ENCODE data around the gene CRYBG1. TPM values are rescaled to one million over a fixed set of nuclear protein-coding genes. Genes with fewer than 3 reads are reported as not detected.

Gene CRYBG1
- total and polyA plus RNA-seq, 2 of the 4 experiments (the other 2 are of a cell fraction): 0.38 to 1.1 TPM

DNA sequence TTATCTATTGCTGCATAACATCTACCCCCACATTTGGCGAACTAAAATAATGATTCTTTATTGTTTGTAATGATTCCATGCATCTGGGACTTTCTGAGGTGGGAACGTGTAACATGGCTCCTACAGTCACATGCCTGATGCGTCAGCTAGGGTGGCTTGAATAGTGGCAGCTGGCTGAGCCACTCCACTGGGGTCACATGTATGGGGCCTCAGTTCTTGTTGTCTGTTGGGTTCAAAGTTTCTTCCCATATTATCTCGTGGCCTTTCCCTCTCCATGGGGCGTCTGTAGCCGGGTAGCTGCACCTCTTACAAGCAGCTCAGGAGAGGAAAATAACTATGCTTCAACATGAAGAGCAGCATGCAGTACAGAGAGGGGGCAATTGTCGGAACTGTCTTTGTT, 69.9 kb downstream of the CRYBG1 start:
- no peak overlapping the region for H3K14ac ChIP-seq (replicated peaks; ENCODE audit: low read depth, low read length)
- no peak overlapping the region for H4K8ac ChIP-seq (ENCODE audit: low read depth in 2 of 2, low read length in 2 of 2)
- no peak overlapping the region for H2BK20ac ChIP-seq (ENCODE audit: low read depth, low read length)
- no peaks in the 10 kb centered on the region for H3K9me1 ChIP-seq (ENCODE audit: insufficient read depth, low read length)
- dilution Hi-C loops (cut with HindIII; ENCODE audit: low sequenced_read_pairs, unreplicated experiment): loop anchor here (25.0 kb wide), 1 partner anchor 132 kb away; no protein-coding TSS in a partner anchor
- H3K18ac ChIP-seq (ENCODE audit: low read depth, low read length): no peak overlapping the region
- ChIA-PET POLR2A (ENCODE audit: unreplicated experiment) (no interaction called here), CTCF (interaction anchor here (0.6 to 0.7 kb wide), 2 partner anchors 89 to 149 kb away, joined by 3 read pairs; no protein-coding TSS in a partner anchor)
- H2BK15ac ChIP-seq (ENCODE audit: low read depth, low read length): no peak overlapping the region
- H3K56ac ChIP-seq (ENCODE audit: extremely low read depth, insufficient read depth, low read length): no peak overlapping the region
- no peak overlapping the region for H3K27ac ChIP-seq (ENCODE audit: insufficient read depth, low read length)
- no peak overlapping the region for H3K9ac ChIP-seq (ENCODE audit: low read depth, low read length)
- H3K4me1 ChIP-seq (ENCODE audit: control insufficient read depth, insufficient read depth, low read length): no peaks in the 10 kb centered on the region
- no peak overlapping the region for H2AK9ac ChIP-seq (replicated peaks; ENCODE audit: low read depth, low read length, poor library complexity)
- no peak overlapping the region for H2AK5ac ChIP-seq (ENCODE audit: low read depth, low read length)
- no peaks in the 10 kb centered on the region for H3K9me3 ChIP-seq (ENCODE audit: control insufficient read depth, insufficient read depth, low read length)
- no peaks in the 10 kb centered on the region for H4K20me1 ChIP-seq (ENCODE audit: insufficient read depth, low read length)
- H3K23ac ChIP-seq (ENCODE audit: low read depth, low read length): no peak overlapping the region
- ATAC-seq (ENCODE audit: low read depth) (no peak), DNase-seq (no peak)
- in situ Hi-C loops (cut with MboI; ENCODE audit: low sequenced_read_pairs): no loop called here
- no peak overlapping the region for H3K4ac ChIP-seq (ENCODE audit: low read depth, low read length)
- H3K4me3 ChIP-seq (ENCODE audit: insufficient read depth, low read depth, low read length): no peak overlapping the region
- H3K36me3 ChIP-seq (ENCODE audit: control insufficient read depth, insufficient read depth, low read length): no peaks in the 10 kb centered on the region
- H4K5ac ChIP-seq (ENCODE audit: low read depth, low read length): no peak overlapping the region
- H3K27me3 ChIP-seq (ENCODE audit: control insufficient read depth, insufficient read depth, low read length): peaks cover 19% of the 10 kb centered on the region
- no TSS peak for BruUV-seq (replicated peaks)
- no peak overlapping the region for H4K91ac ChIP-seq (ENCODE audit: insufficient read depth, low read depth, low read length)
- H2BK120ac ChIP-seq (ENCODE audit: low read depth, low read length): no peak overlapping the region
- no peak for TF ChIP-seq POLR2A (IDR thresholded peaks at IDR 0.05; ENCODE audit: low read depth, low read length)
- TF ChIP-seq MXI1 (IDR thresholded peaks at IDR 0.05; ENCODE audit: borderline replicate concordance, low read depth, low read length): no peak
- no peak for TF ChIP-seq CHD1 (IDR thresholded peaks at IDR 0.05; ENCODE audit: low read depth, low read length)
- no peak for TF ChIP-seq RFX5 (IDR thresholded peaks at IDR 0.05; ENCODE audit: low read depth, low read length)
- TF ChIP-seq BHLHE40 (IDR thresholded peaks at IDR 0.05; ENCODE audit: low read depth, low read length): no peak
- TF ChIP-seq, protein P1, sequence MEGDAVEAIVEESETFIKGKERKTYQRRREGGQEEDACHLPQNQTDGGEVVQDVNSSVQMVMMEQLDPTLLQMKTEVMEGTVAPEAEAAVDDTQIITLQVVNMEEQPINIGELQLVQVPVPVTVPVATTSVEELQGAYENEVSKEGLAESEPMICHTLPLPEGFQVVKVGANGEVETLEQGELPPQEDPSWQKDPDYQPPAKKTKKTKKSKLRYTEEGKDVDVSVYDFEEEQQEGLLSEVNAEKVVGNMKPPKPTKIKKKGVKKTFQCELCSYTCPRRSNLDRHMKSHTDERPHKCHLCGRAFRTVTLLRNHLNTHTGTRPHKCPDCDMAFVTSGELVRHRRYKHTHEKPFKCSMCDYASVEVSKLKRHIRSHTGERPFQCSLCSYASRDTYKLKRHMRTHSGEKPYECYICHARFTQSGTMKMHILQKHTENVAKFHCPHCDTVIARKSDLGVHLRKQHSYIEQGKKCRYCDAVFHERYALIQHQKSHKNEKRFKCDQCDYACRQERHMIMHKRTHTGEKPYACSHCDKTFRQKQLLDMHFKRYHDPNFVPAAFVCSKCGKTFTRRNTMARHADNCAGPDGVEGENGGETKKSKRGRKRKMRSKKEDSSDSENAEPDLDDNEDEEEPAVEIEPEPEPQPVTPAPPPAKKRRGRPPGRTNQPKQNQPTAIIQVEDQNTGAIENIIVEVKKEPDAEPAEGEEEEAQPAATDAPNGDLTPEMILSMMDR (conservative IDR thresholded peaks at IDR 0.05; ENCODE audit: low read depth, low read length): no peak
- H3K79me1 ChIP-seq (ENCODE audit: low read depth in 1 of 2, low read length in 2 of 2): no peaks in the 10 kb centered on the region
- H3K4me2 ChIP-seq (ENCODE audit: low read depth, low read length): no peak overlapping the region
- no CpG with 5 or more reads among the region's 7 CpGs for WGBS, 2 experiments (ENCODE audit: extremely low coverage in 2 of 2, insufficient read length in 1 of 2)
- no peak overlapping the region for H2AFZ ChIP-seq (replicated peaks; ENCODE audit: low read length, poor library complexity)
- intact Hi-C loops (cut with micrococcal nuclease): no loop called here
- H2BK5ac ChIP-seq (ENCODE audit: low read depth, low read length, poor library complexity, severe bottlenecking): no peak overlapping the region

Measured in IMR-90 (cell line).